Suprapubic skin (tissue), 3 donors: ENCODE data around the gene ARHGEF28.

ENCODE experiments used
- CTCF ChIP-seq, 2 donors: fragments of 200-600 bp in 1 of 2; fragments of 450-650 bp in 1 of 2; sonication (generic) in 1 of 2; IDR thresholded peaks; one replicate each; pipeline ENCODE4 v1.5.1; 2016 to 2019; ENCODE audit warnings: antibody characterized with exemption in 2 of 2, mild to moderate bottlenecking in 1 of 2, moderate library complexity in 1 of 2
- EP300 ChIP-seq: sonication (generic); formaldehyde crosslinking; IDR thresholded peaks from one replicate; pipeline ENCODE4 v1.6.1; 2017; ENCODE audit warnings: antibody characterized with exemption
- POLR2A ChIP-seq, 2 donors: fragments of 450-650 bp; IDR thresholded peaks; one replicate each; pipeline ENCODE4 v1.6.1; 2017; ENCODE audit warnings: antibody characterized with exemption in 2 of 2, mild to moderate bottlenecking in 2 of 2, moderate library complexity in 2 of 2

GRCh38 chr5:73909474-73909873 lies 283.5 kb downstream of the ARHGEF28 start:
- TF ChIP-seq CTCF (IDR thresholded peaks at IDR 0.05) (no peak), POLR2A (IDR thresholded peaks at IDR 0.05) (no peak), EP300 (no peak)
